HepG2 (cell line): ENCODE measurements around the gene DPEP2NB.

Experiments used
- AHR ChIP-seq: IDR thresholded peaks from 2 replicates; pipeline ENCODE4 v1.6.1; 2018; ENCODE audit warnings: missing genetic modification reagents, missing compliant biosample characterization
- CBX2 ChIP-seq, 2 experiments: fragments of 200-600 bp in 1 of 2; sonication (generic); formaldehyde crosslinking in 1 of 2; IDR thresholded peaks; 2 replicates each; pipeline versions ENCODE4 v1.7.0 to v1.8.1; 2018 to 2022; ENCODE audit warnings: low read depth in 2 of 2, low read length in 1 of 2, mild to moderate bottlenecking in 1 of 2, missing genetic modification reagents in 1 of 2
- CREM ChIP-seq, 2 experiments: sonication (generic) in 1 of 2; formaldehyde crosslinking in 1 of 2; IDR thresholded peaks; 2 replicates each; pipeline versions ENCODE4 v1.4.0 to v1.6.1; 2016 to 2020; ENCODE audit warnings: antibody characterized with exemption in 1 of 2, mild to moderate bottlenecking in 1 of 2, missing genetic modification reagents in 1 of 2
- CTCF ChIP-seq: sonication (generic); formaldehyde crosslinking; IDR thresholded peaks from 2 replicates; pipeline ENCODE4 v1.5.0; 2020; ENCODE audit warnings: mild to moderate bottlenecking, missing genetic modification reagents, moderate library complexity
- FOXM1 ChIP-seq: sonication (generic); formaldehyde crosslinking; IDR thresholded peaks from 2 replicates; pipeline ENCODE4 v1.5.0; 2020; ENCODE audit warnings: missing genetic modification reagents
- PBX3 ChIP-seq: sonication (generic); formaldehyde crosslinking; IDR thresholded peaks from 2 replicates; pipeline ENCODE4 v1.8.1; 2023; ENCODE audit warnings: missing genetic modification reagents, inconsistent platforms, borderline replicate concordance
- TRAFD1 ChIP-seq: sonication (generic); formaldehyde crosslinking; IDR thresholded peaks from 2 replicates; pipeline ENCODE4 v1.5.1; 2020; ENCODE audit warnings: missing genetic modification reagents, mild to moderate bottlenecking, borderline replicate concordance
- ZNF609 ChIP-seq: sonication (generic); formaldehyde crosslinking; IDR thresholded peaks from 2 replicates; pipeline ENCODE4 v1.4.0; 2020; ENCODE audit warnings: mild to moderate bottlenecking, missing genetic modification reagents, borderline replicate concordance

- TF ChIP-seq CTCF (CRISPR knock-in tag) (no peak), CREM (IDR thresholded peaks at IDR 0.05) (no peak), CREM (CRISPR knock-in tag; IDR thresholded peaks at IDR 0.05) (no peak), TRAFD1 (CRISPR knock-in tag) (no peak), ZNF609 (CRISPR knock-in tag) (no peak), AHR (CRISPR knock-in tag) (no peak), CBX2 (IDR thresholded peaks at IDR 0.05; ENCODE audit: low read depth, low read length) (no peak), CBX2 (CRISPR knock-in tag; IDR thresholded peaks at IDR 0.05; ENCODE audit: low read depth) (no peak), FOXM1 (CRISPR knock-in tag) (no peak), PBX3 (CRISPR knock-in tag) (no peak)
Measured at GRCh38 chr16:67999985-68000384, 15.7 kb downstream of the DPEP2NB start.
